Right ventricle myocardium inferior (tissue), 1 donor: Measurements from ENCODE around the gene NOL4L. TPM values are rescaled to one million over a fixed set of nuclear protein-coding genes. Genes with fewer than 3 reads are reported as not detected.
"Not testable (repeated sequence)": the region's sequence is repeated elsewhere in the genome, so short reads cannot be mapped to it uniquely, and the experiment has no call there.

Experiments used
- ATAC-seq: fragments of 200-7000 bp; cut with Tn5 transposase; one replicate; pipeline ENCODE4 v1.9.1; 2020; ENCODE audit warnings: mild to moderate bottlenecking, moderate library complexity
- DNase-seq: peaks from one replicate; pipeline ENCODE4 v3.0.0; 2021; ENCODE audit errors: missing footprints
- intact Hi-C: fragments of 100-400 bp; cut with DNase I; formaldehyde crosslinking; loops from one replicate; pipeline ENCODE4 v1.11.0; 2022
- total RNA-seq: library from RNA; stranded (reverse); fragmentation: NEBNext Ultra II Directional; extraction: Animal tissue kit (Norgen Biotek cat#: 25700); gene quantifications from one replicate; pipeline ENCODE4 v1.2.1, GENCODE V29; 2021
- donor health status: DM: no; HTN: yes; CAD: no; lungs with severe emphysema.

Gene NOL4L
- total RNA-seq, 1 donor from 2014 or later, result 4.3 TPM

GRCh38 chr20:32505723-32506473 is 79.2 kb downstream of the NOL4L start:
- no peak for ATAC-seq

DNA sequence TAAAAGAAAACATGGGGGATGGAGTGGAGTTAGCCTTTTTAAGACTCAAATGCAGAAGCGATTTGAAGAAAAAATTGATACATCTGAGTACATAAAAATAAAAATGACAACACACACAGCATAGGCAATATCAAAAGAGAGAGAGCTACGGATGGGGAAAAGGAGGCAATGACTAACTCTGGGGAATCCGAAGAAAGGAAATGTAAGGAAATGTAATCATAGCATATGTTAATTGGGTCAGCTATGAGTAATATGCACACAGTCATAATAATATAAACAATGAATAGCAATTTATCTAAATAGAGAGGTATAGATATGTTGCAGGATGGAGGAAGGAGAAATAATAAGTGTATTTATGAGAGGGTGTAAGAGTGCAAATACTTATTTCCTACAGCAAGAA is 83.4 kb downstream of the NOL4L start:
- intact Hi-C loops, result no loop called here
- ATAC-seq (no peak), DNase-seq (no peak)

More at GRCh38 chr20:32505723-32506473, 79.2 kb downstream of the NOL4L start:
- no peak for DNase-seq
- intact Hi-C loops, result no loop called here

- intact Hi-C loops, result no loop called here
- DNase-seq (no peak), ATAC-seq (no peak)
Measured at GRCh38 chr20:32497589-32498224, 87.4 kb downstream of the NOL4L start.

DNA sequence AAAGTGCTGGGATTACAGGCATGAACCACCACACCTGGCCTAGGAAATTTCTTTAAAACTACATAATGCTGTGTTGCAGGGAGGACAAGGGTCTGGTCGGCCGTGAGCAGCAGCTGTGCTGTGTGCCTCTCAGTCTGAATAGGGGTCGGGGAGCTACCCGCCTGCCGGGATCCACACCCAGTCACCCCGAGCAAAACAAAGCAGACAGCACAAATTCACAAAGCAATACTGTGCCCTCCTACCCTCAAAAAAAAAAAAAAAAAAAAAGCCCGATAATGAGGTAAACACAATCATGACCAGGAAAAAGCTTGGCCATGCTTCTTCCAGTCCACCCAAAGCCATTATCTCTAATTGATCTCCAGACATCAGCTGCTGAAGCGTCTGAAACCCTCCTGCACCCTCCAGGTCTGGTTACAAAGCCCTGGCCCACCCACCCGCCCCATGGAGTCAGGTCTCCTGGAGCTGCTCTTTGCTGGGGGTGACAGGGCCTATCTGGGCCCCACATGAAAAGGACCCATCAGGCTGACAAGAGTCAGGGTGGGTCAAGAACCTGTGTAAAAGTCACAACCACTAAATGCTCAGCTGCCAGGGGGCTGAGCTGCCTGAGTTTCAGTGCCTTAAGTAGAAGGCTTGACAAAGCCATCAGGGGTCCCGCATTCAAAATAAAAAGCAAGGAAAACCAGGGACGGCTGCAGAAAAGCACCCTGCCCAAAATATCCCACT is 88.2 kb downstream of the NOL4L start:
- no peak for ATAC-seq
- intact Hi-C loops, result no loop called here
- DNase-seq, result no peak

DNA sequence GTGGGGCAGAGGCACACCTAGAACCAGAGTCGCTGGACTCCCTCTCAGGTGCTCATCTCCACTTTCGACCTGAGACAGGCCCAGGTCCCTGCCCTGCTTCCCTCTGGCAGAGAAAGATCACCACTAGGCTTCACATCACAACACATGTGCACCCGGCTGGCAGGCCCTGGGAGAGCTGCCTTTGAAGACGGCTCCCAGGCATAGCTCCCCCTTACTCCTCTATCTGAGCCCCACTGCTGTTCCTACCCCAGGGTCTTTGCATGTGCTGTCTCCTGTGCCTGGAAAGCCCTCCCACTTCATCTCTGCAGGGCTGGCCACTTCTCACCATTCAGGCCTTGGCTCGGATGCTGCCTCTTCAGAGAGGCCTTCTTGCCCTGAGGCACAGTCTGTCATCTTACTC is 89.2 kb downstream of the NOL4L start:
- intact Hi-C loops, result no loop called here
- ATAC-seq (no peak), DNase-seq (no peak)

- ATAC-seq (no peak), DNase-seq (no peak)
- intact Hi-C loops, result no loop called here
Measured at GRCh38 chr20:32495217-32495565, 89.9 kb downstream of the NOL4L start.

DNA sequence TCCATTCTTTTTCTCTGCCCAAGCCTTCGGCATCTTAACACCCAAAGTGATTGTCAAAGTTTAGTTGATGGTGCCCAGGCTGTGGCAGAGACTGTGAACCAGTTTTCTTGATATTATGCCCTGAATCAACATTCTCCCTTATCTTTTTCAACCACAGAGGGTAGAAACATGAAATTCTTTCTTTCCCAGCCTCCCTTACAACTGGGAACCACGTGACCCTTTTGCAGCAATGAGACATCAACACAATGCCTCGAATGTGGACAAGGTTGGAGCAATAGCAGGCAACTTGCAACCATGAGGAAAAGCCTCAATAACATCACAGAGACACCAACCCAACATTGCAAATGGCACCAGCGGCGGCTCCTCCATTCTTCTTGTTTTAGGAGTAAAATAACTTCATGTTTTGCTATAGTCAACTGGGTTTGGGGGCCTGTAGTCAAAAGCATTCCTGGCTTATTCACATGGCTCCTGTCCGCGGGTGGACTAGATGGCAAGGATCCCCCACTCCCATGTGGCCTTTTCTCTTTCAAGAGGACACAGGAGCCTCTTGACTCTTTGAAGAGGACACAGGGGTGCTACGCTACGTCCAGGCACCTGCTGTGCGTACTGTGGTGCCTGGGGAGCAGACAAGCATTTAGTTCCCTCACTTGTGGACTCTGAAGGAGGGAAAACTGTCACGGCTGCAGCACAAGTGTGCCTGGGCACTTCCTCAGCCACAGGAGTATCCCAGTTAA is 90.5 kb downstream of the NOL4L start:
- DNase-seq, result no peak
- no peak for ATAC-seq
- intact Hi-C loops, result no loop called here

DNA sequence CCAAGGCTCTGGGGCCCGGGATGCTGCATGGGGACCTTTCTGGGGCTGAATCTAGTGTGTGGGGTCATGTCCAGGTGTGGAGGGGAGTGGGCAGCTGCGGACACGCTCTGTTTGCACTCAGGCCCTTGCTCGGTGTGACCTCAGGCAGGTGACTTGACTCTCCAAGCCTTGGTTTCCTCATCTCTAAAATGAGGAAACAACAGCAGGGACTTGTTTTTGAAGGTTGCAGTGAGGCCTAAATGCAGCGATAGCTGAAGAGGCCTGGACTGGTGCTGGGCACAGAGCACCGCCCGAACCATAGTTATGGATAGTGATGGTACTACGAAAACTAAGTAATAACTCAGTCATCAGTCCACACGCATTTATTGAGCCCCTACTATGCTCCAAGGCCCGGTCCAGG is 91.8 kb downstream of the NOL4L start:
- DNase-seq (no peak), ATAC-seq (no peak)
- intact Hi-C loops, result no loop called here

- DNase-seq, ATAC-seq, intact Hi-C loops: not testable (repeated sequence)
Measured at GRCh38 chr20:32491764-32492151, 93.4 kb downstream of the NOL4L start.

DNA sequence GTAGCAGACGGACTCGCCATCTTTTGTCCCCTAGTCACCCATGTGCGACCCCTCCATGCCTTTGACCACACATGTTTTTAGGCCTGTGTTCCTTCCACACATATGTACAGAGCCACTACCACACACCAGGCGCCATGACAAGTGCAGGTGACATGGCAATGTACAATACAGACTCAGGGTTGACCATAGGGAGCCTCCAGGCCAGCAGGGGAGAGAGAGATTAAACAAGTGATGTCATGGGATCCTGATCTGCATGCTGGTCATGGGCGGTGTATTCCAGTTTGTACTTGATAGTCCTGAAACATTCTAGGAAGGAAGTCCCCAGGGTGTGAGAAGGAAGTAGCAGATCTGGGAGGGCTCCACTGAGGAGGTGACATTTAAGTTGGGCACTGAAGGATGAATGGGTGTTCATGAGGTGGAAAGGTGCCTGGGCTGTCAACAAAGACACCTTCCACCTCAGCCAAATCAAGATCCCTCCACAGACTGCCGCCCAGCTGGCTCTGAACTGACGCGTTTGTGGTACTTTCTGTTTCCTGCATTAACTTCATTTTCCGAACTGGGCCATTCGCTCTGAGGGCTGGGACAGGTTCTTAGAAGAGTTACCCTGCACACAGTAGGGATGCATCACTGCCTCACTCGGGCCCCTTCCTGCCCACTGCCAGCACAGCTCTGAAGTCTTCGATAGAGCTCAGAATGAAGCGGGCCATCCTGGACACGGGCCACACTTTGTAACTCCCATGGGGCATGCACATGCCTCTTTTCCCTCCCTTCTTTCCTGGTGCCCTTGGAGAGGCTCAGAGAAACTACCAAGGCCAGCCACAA is 94.0 kb downstream of the NOL4L start:
- DNase-seq, result no peak
- peak; percentile 20 for ATAC-seq
- intact Hi-C loops, result no loop called here

GRCh38 chr20:32488066-32488838 is 96.9 kb downstream of the NOL4L start:
- no peak for ATAC-seq
- intact Hi-C loops, result no loop called here

DNA sequence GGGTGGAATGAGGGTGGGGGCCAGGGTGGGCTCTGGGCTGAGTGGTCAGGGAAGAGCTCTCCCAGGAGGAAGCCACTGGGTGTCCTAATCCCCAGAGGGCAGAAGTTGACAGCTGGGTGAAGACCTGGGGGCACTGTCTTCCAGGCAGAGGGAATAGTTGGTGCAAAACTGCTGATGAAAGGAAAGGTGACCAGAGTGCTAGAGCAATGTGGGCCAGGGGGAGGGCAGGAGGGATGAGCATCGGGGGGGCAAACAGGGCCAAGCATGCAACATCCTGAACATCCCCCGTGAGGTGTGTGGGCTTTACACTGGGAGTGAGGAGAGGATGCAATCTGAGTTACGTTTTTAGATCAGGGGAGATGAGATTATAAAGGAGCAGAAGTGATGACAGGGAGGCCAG is 97.8 kb downstream of the NOL4L start:
- intact Hi-C loops, result no loop called here
- ATAC-seq (no peak), DNase-seq (no peak)

More at GRCh38 chr20:32488066-32488838, 96.9 kb downstream of the NOL4L start:
- no peak for DNase-seq

DNA sequence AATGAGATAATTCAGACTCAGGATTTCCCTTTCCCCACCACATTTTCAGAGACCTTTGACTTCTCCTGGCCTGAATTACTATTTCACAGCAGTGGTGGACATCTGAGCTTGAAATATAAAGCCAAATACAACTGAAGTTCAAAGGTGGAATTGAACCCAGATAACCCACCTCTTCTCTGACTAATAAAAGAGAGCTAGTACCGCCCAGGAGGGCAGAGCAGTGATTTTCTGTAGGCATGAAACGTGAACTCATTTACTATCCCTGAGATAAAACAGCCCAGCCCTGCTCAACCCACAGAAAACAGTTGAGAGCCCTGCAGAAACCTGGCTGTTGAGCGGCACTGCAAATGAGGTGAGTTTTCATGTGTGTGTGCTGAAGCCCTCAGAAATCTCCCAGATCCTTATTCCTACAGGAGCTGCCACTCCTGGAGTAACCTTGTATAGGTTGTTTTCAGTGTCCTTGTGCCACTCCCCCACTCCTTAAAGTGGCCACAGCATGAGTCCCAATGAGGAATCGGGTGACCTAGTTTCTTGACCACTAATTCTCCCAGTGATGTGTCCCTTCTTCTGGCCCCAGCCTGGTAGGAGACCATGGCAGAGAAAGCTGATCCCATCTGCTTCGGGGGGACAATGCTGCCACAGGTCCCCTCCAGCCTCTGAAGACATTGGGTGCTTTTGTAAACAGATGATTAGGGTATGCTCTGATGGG is 99.2 kb downstream of the NOL4L start:
- ATAC-seq, result no peak
- intact Hi-C loops, result no loop called here
- DNase-seq, result no peak

- intact Hi-C loops, result loop anchor here (5.0 kb wide), 1 partner anchor 148 kb away; no protein-coding TSS in a partner anchor
- ATAC-seq (peak; percentile 70), DNase-seq (no peak)
Measured at GRCh38 chr20:32484958-32485769, 100.0 kb downstream of the NOL4L start.

DNA sequence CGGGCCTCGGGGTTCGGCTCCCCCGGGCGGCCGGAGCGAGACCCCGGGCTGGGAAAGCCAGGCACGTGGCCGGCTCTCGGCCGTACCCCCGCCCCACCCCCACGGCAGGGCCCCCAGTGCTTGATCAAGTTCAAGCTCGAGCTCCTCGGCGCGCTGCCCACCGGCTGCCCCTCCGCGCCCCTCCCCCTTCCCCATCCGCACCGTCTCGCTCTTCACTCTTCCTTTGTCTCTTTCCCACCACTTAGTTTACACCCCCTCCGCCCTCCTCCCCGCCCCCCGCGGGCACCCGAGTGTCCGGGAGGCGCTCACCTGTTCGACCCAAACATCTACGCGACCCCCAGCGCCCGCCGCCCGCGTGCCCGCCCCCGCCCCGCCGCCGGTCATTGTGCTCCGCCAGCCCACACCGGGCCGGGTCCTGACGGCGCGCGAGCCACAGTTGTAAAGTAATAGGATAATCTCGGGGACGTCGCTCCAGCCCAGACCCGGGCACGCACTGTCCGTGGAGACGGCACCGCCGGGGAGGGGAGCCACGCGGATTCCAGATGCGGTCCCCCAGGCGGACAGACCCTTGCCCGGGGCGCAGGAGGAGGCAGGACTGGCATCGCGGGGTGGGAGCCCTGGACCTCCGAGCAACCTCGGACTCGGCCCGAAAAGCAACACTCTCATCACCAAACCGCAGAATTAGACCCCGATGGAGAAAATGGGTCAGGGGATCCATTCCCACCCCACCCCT is 100.7 kb downstream of the NOL4L start:
- ATAC-seq, result peak; percentile 40
- no peak for DNase-seq
- intact Hi-C loops, result loop anchor here (5.0 kb wide), 1 partner anchor 147 kb away; no protein-coding TSS in a partner anchor
